Measurements from ENCODE around the gene GMPPB.
"Not testable (repeated sequence)": the region's sequence is repeated elsewhere in the genome, so short reads cannot be mapped to it uniquely, and the experiment has no call there.

Gene GMPPB

GRCh38 chr3:49761661-49762060 lies 37.9 kb upstream of the GMPPB start:
- no peak for TF ChIP-seq CTCF (IDR thresholded peaks at IDR 0.05; ENCODE audit: low read length, missing control alignments)
- no peak overlapping the region for H3K4me3 ChIP-seq (replicated peaks; ENCODE audit: low read depth, low read length)
- no peak for DNase-seq (ENCODE audit: low read depth)

DNA sequence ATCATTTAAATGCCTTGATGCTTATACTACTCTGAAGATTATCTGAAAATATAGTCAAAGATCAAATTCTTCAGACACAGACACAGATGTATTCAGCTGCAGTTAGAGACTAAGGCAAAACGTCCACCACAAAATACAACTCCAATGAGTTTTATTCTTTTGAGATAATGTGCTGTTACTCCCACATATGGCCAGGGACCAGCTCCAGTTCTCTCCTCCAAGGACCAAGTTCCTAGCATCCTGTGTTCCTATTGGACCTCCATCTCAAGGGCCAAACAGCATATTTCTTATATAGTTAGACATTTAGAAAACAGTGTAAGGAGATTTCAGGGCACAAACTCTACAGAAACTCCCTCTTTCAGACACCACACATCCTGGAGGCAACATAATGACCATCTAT lies 35.5 kb upstream of the GMPPB start:
- H3K4me3 ChIP-seq (replicated peaks; ENCODE audit: low read depth, low read length), result no peak overlapping the region
- DNase-seq (ENCODE audit: low read depth), result peak; percentile 56
- TF ChIP-seq CTCF (IDR thresholded peaks at IDR 0.05; ENCODE audit: low read length, missing control alignments), result no peak

DNA sequence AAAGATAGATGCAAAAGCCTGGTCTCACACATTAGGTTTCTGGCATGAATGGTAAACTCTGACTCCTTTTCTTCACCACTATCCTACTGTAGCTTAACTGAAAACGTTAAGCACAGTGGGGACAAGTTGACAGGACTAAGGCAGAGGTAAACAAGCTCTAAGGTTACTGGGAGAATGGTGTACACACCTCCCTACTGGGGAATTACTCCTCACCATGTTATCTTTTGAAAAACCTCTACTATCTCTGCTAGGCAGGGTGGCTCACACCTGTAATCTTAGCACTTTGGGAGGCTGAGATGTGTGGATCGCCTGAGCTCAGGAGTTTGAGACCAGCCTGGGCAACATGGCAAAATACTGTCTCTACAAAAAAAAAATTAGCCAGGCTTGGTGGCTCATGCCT lies 33.4 kb upstream of the GMPPB start:
- H3K4me3 ChIP-seq (replicated peaks; ENCODE audit: low read depth, low read length), result no peak overlapping the region
- DNase-seq (ENCODE audit: low read depth), result no peak
- no peak for TF ChIP-seq CTCF (IDR thresholded peaks at IDR 0.05; ENCODE audit: low read length, missing control alignments)

- no peak for TF ChIP-seq CTCF (IDR thresholded peaks at IDR 0.05; ENCODE audit: low read length, missing control alignments)
- no peak overlapping the region for H3K4me3 ChIP-seq (replicated peaks; ENCODE audit: low read depth, low read length)
- no peak for DNase-seq (ENCODE audit: low read depth)
These were observed 32.3 kb upstream of the GMPPB start for GRCh38 chr3:49756036-49756435.

DNA sequence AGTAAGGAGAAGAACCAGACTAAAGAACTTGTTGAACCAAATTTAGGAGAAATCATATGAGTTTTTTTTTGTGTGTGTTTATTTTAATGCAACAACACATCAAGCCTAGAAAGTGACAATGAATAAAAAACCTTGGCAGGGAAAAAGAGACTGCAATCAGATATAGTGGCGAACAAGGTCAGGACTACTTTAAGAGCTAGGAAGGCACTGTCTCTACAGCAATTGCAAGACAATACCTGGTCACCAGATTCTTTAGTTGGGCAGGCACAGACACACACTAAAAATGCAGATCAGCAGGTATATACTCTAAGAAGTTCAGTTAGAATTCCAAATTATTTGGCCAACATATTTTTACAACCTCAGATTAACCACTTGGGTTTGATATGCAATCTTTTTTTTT lies 30.8 kb upstream of the GMPPB start:
- no peak overlapping the region for H3K4me3 ChIP-seq (replicated peaks; ENCODE audit: low read depth, low read length)
- DNase-seq (ENCODE audit: low read depth), result no peak
- TF ChIP-seq CTCF (IDR thresholded peaks at IDR 0.05; ENCODE audit: low read length, missing control alignments), result no peak

DNA sequence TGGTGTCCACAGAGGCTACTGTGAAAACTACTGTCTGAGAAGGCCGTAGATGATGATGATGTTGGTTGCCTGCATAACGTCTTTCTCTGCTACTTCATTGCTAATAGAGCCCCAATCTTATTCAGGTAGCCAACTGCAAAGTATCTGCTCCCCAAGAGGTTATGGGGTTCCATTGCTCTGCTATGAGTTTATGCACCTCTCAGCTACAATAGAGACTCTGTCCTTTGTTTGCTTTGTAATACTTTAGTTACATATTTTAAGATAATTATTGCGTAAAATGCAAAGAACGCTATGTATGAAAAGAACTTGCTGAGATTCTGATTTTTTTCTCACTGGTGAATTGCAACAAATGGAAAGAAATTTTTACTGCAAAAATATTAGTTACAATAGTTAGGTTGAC lies 27.8 kb upstream of the GMPPB start:
- no peak overlapping the region for H3K4me3 ChIP-seq (replicated peaks; ENCODE audit: low read depth, low read length)
- no peak for DNase-seq (ENCODE audit: low read depth)
- TF ChIP-seq CTCF (IDR thresholded peaks at IDR 0.05; ENCODE audit: low read length, missing control alignments), result no peak

DNA sequence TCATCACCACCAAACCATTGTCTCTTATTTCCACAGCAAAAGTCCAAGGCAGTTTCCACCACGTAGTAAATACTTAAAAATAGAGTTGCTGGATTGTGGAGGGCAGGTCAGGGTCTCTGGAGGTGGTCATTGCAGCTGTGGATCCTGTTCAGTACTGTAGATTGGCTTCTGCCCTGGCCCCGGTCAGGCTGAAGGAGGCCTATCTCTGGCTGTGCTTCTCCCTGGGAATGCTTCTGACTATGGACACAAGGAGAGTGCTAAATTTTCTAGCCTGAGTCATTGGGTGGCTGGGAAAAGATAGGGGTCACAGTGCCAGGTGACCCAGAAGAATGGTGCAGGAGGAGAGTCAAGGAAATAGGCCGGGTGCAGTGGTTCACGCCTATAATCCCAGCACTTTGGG lies 26.3 kb upstream of the GMPPB start:
- no peak overlapping the region for H3K4me3 ChIP-seq (replicated peaks; ENCODE audit: low read depth, low read length)
- no peak for TF ChIP-seq CTCF (IDR thresholded peaks at IDR 0.05; ENCODE audit: low read length, missing control alignments)
- DNase-seq (ENCODE audit: low read depth), result no peak

- not testable (repeated sequence) for DNase-seq (ENCODE audit: low read depth)
These were observed 25.1 kb upstream of the GMPPB start for GRCh38 chr3:49748874-49749273.

More at GRCh38 chr3:49748874-49749273, 25.1 kb upstream of the GMPPB start:
- not testable (repeated sequence) for H3K4me3 ChIP-seq (replicated peaks; ENCODE audit: low read depth, low read length)
